ENCODE results near the gene SH2D1A. TPM values are rescaled to one million over a fixed set of nuclear protein-coding genes. Genes with fewer than 3 reads are reported as not detected.

SH2D1A gene
- polyA plus RNA-seq, 1 of the 3 experiments (the other 2 are of a cell fraction), result not detected

DNA sequence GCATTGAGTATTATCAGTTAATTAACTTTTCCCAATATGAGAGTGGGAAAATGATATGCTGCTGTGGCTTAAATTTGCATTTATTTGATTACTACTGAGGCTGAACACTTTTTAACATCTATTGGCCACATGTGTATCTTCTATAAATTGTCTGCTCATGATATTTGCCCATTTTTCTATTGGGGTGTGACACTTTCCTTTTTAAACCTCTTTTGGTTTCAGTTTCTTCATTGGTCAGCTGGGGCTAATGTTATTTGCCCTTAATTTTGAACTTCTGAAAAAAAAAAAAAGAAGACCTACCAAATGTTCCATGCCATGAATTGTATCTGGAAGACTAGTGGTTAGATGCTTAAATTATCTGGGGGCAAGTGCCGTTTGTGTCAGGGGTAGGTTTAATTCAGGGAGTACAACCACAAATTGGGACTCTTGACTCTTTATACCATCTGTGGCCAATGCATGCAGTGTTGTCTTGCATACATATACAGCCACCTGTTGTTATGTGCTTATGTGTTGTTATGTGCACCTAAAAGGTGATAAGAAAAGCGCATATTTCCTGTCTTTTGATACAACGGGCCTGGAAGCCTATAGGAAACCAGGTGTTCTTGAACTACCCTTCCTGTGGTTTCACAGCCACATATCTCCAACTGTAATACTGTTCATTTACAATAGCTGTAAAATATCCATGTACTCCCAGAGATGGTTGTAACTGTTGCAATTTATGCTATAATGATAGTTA, 49.0 kb downstream of the SH2D1A start:
- no peak overlapping the region for H3K9ac ChIP-seq
- no peak for DNase-seq
- H3K4me3 ChIP-seq (ENCODE audit: low read depth in 2 of 2, low read length in 1 of 2), result no peak overlapping the region
- H3K9me3 ChIP-seq, result no peaks in the 10 kb centered on the region
- TF ChIP-seq NFIC (IDR thresholded peaks at IDR 0.05; ENCODE audit: borderline replicate concordance) (no peak), FOXM1 (IDR thresholded peaks at IDR 0.05; ENCODE audit: low read depth) (no peak)
- H3K27me3 ChIP-seq (ENCODE audit: insufficient read depth), result no peaks in the 10 kb centered on the region; the same call in 1 of the 2 replicates
- H3K36me3 ChIP-seq (replicated peaks in 1 of 2; ENCODE audit: control insufficient read depth in 1 of 2, insufficient read depth in 2 of 2, low read length in 1 of 2), result no peaks in the 10 kb centered on the region
- no peak overlapping the region for H3K4me2 ChIP-seq
- 48% methylated on average over 3 of the region's 3 CpGs for WGBS (ENCODE audit: low lambda C conversion rate)
- no peak overlapping the region for H3K27ac ChIP-seq (ENCODE audit: low read depth in 2 of 2, low read length in 1 of 2)
- ChIA-PET POLR2A (no interaction called here), CTCF (interaction anchor here (1.3 to 3.9 kb wide), 4 partner anchors 9 to 12 kb away, joined by 5 to 14 read pairs (median 7); no protein-coding TSS in a partner anchor)
- no peaks in the 10 kb centered on the region for H4K20me1 ChIP-seq (ENCODE audit: insufficient read depth)
- H3F3A ChIP-seq (replicated peaks; ENCODE audit: insufficient read depth), result no peaks in the 10 kb centered on the region
- H3K9me2 ChIP-seq, result no peaks in the 10 kb centered on the region
- no peak overlapping the region for H2AFZ ChIP-seq (ENCODE audit: low read depth)
- no peaks in the 10 kb centered on the region for H3K4me1 ChIP-seq (ENCODE audit: control insufficient read depth in 1 of 2, insufficient read depth in 2 of 2, low read depth in 1 of 2, low read length in 1 of 2)
- no peaks in the 10 kb centered on the region for H3K79me2 ChIP-seq (ENCODE audit: insufficient read depth)

GRCh38 chrX:124401696-124402095, 55.3 kb downstream of the SH2D1A start:
- POLR2A ChIA-PET, result no interaction called here
- Histone ChIP-seq H3K27ac (ENCODE audit: low read depth in 2 of 2, low read length in 1 of 2) (no peak overlapping the region), H3K4me1 (ENCODE audit: control insufficient read depth in 1 of 2, insufficient read depth in 2 of 2, low read depth in 1 of 2, low read length in 1 of 2) (no peaks in the 10 kb centered on the region), H3K27me3 (ENCODE audit: insufficient read depth) (peaks cover 8% of the 10 kb centered on the region; the same call in 1 of the 2 replicates), H3K36me3 (replicated peaks in 1 of 2; ENCODE audit: control insufficient read depth in 1 of 2, insufficient read depth in 2 of 2, low read length in 1 of 2) (no peaks in the 10 kb centered on the region), H3K4me3 (ENCODE audit: low read depth in 2 of 2, low read length in 1 of 2) (no peak overlapping the region), H4K20me1 (ENCODE audit: insufficient read depth) (no peaks in the 10 kb centered on the region), H3K79me2 (ENCODE audit: insufficient read depth) (no peaks in the 10 kb centered on the region), H3F3A (replicated peaks; ENCODE audit: insufficient read depth) (no peaks in the 10 kb centered on the region), H3K9ac (no peak overlapping the region), H3K9me3 (no peaks in the 10 kb centered on the region), H3K9me2 (no peaks in the 10 kb centered on the region), H2AFZ (ENCODE audit: low read depth) (no peak overlapping the region), H3K4me2 (no peak overlapping the region)
- WGBS (ENCODE audit: low lambda C conversion rate), result 26% methylated on average over 2 of the region's 2 CpGs
- TF ChIP-seq PBX3 (IDR thresholded peaks at IDR 0.05) (no peak), TEAD4 (IDR thresholded peaks at IDR 0.05; ENCODE audit: borderline replicate concordance, insufficient read depth) (no peak), NRF1 (IDR thresholded peaks at IDR 0.05; ENCODE audit: low read depth, low read length) (no peak), RAD21 (IDR thresholded peaks at IDR 0.05; ENCODE audit: low read length) (no peak)
- no peak for DNase-seq
- CTCF ChIA-PET, result interaction anchor here (1.5 to 2.6 kb wide), 2 partner anchors 9 to 13 kb away, joined by 3 to 10 read pairs; no protein-coding TSS in a partner anchor

- H3K9me3 ChIP-seq, result no peaks in the 10 kb centered on the region
These were observed 59.5 kb downstream of the SH2D1A start for GRCh38 chrX:124405868-124406267.

More at GRCh38 chrX:124405868-124406267, 59.5 kb downstream of the SH2D1A start:
- Histone ChIP-seq H3K4me3 (ENCODE audit: low read depth in 2 of 2, low read length in 1 of 2) (no peak overlapping the region), H3K27ac (ENCODE audit: low read depth in 2 of 2, low read length in 1 of 2) (no peak overlapping the region), H2AFZ (ENCODE audit: low read depth) (no peak overlapping the region), H3K36me3 (replicated peaks in 1 of 2; ENCODE audit: control insufficient read depth in 1 of 2, insufficient read depth in 2 of 2, low read length in 1 of 2) (no peaks in the 10 kb centered on the region), H3K4me2 (no peak overlapping the region), H4K20me1 (ENCODE audit: insufficient read depth) (no peaks in the 10 kb centered on the region), H3K79me2 (ENCODE audit: insufficient read depth) (no peaks in the 10 kb centered on the region), H3K4me1 (ENCODE audit: control insufficient read depth in 1 of 2, insufficient read depth in 2 of 2, low read depth in 1 of 2, low read length in 1 of 2) (no peaks in the 10 kb centered on the region), H3K27me3 (ENCODE audit: insufficient read depth) (peaks cover 8% of the 10 kb centered on the region; the same call in 1 of the 2 replicates), H3K9ac (no peak overlapping the region), H3K9me2 (no peaks in the 10 kb centered on the region), H3F3A (replicated peaks; ENCODE audit: insufficient read depth) (no peaks in the 10 kb centered on the region)
- no peak for DNase-seq
- 29% methylated on average over 1 of the region's 1 CpG for WGBS (ENCODE audit: low lambda C conversion rate)
- ChIA-PET POLR2A (no interaction called here), CTCF (interaction anchor here (0.6 to 2.7 kb wide), 9 partner anchors 9 to 726 kb away, joined by 3 to 15 read pairs (median 4); no protein-coding TSS in a partner anchor)
- no peak for TF ChIP-seq MEF2A (IDR thresholded peaks at IDR 0.05; ENCODE audit: borderline replicate concordance, low read depth)
